PC-9 (cell line): ENCODE data around the gene ASIC4.

Experiments
- EZH2 ChIP-seq: fragments of 200-600 bp; sonication (generic); IDR thresholded peaks from 2 replicates; pipeline ENCODE4 v1.8.0; 2017; ENCODE audit warnings: antibody characterized with exemption, low read depth
- TF ChIP-seq, protein P1 (sequence below): fragments of 200-600 bp; sonication (generic); conservative IDR thresholded peaks from 2 replicates; pipeline ENCODE4 v1.6.1; 2017; ENCODE audit warnings: mixed run types, antibody characterized with exemption, mild to moderate bottlenecking, moderate library complexity

DNA sequence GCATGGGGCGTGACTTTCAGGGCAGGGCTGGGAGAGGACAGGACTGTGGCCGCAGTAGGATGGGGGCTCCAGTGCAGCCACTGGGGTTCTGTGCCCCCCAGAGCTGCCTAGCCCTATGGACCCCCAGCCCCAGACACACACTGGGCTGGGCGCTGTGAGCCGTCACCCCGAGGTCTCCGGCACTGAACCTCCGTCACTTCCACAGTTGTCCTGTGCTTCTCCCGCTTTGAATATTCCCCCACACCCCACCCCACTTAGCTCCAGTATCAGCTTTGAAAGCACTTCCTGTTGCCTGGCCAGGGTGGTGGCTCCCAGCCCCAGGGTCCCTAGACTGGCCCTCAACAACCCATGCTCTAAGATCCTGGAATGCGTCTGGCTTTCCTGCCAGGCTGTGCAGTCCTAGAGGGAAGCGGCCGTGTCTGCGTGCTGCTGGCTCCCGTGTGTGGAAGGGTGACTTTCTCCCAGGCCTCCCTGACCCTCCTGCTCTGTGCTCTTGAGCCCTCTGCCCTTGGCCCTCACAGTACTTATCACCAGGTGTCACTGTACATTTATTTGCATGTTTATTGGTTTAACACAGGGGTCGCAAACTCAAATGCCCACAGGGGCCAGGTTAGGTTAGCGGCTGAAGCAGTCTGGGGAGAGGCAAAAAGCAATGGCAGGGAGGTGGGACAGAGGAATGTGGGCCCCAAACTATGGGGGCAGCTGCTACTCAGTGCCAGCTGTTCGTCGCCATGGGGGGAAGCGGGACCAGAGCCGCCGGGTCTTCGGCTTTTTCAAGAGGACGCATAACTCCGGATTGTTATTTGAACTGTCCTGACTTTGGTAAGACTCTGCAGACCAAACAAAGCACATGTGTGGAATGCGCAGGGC, 47.1 kb downstream of the ASIC4 start:
- TF ChIP-seq, protein P1, sequence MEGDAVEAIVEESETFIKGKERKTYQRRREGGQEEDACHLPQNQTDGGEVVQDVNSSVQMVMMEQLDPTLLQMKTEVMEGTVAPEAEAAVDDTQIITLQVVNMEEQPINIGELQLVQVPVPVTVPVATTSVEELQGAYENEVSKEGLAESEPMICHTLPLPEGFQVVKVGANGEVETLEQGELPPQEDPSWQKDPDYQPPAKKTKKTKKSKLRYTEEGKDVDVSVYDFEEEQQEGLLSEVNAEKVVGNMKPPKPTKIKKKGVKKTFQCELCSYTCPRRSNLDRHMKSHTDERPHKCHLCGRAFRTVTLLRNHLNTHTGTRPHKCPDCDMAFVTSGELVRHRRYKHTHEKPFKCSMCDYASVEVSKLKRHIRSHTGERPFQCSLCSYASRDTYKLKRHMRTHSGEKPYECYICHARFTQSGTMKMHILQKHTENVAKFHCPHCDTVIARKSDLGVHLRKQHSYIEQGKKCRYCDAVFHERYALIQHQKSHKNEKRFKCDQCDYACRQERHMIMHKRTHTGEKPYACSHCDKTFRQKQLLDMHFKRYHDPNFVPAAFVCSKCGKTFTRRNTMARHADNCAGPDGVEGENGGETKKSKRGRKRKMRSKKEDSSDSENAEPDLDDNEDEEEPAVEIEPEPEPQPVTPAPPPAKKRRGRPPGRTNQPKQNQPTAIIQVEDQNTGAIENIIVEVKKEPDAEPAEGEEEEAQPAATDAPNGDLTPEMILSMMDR = no peak
- TF ChIP-seq EZH2 = no peak
